RPMI7951 (cell line): ENCODE results near the gene TOP1. TPM values are rescaled to one million over a fixed set of nuclear protein-coding genes. Genes with fewer than 3 reads are reported as not detected.

ENCODE experiments used
- DNase-seq: peaks from one replicate; pipeline ENCODE4 v3.0.0-alpha.2; 2012; ENCODE audit warnings: low read depth
- total RNA-seq: library from RNA; depleted of rRNA; stranded (reverse); fragments of >200 nt; shearing (Covaris generic); gene quantifications from 2 replicates; pipeline ENCODE4 v1.2.3, GENCODE V29; 2014; rRNA removed

Gene TOP1
- total RNA-seq, 1 experiment from 2014 or later, result 18.5 TPM

- no peak for DNase-seq
These were observed 139.9 kb downstream of the TOP1 start for GRCh38 chr20:41168281-41169161.

- no peak for DNase-seq
These were observed 140.6 kb downstream of the TOP1 start for GRCh38 chr20:41169162-41169690.

- peak; percentile 83 for DNase-seq
These were observed 141.2 kb downstream of the TOP1 start for GRCh38 chr20:41169791-41170351.

- DNase-seq, result no peak
These were observed 141.9 kb downstream of the TOP1 start for GRCh38 chr20:41170386-41171105.

GRCh38 chr20:41171736-41172295 is 143.2 kb downstream of the TOP1 start:
- no peak for DNase-seq

GRCh38 chr20:41172296-41173140 is 143.9 kb downstream of the TOP1 start:
- no peak for DNase-seq

- peak; percentile 66 for DNase-seq
These were observed 144.6 kb downstream of the TOP1 start for GRCh38 chr20:41173161-41173721.

GRCh38 chr20:41173791-41174341 is 145.2 kb downstream of the TOP1 start:
- DNase-seq, result no peak

Other genes with a start within 250 kb of the TOP1 start
- gene PLCG1, start 108.7 kb downstream of the TOP1 start, total RNA-seq, result 32.4 and 38.1 TPM in 2 replicates